CMK (cell line): ENCODE results near the gene INTS1.
A peak's percentile ranks its signal among the peaks of the same experiment; 100 is the strongest.

Experiments used
- DNase-seq: peaks from one replicate; pipeline ENCODE4 v3.0.0-alpha.2; 2010; ENCODE audit warnings: low read depth

INTS1 gene

GRCh38 chr7:1461646-1462375, 42.4 kb downstream of the INTS1 start:
- DNase-seq, result no peak

GRCh38 chr7:1460821-1461645, 43.2 kb downstream of the INTS1 start:
- peak; percentile 97 for DNase-seq

GRCh38 chr7:1459920-1460820, 44.0 kb downstream of the INTS1 start:
- DNase-seq, result no peak

- DNase-seq, result peak; percentile 92
These were observed 44.7 kb downstream of the INTS1 start for GRCh38 chr7:1459512-1459892.

- peak; percentile 71 for DNase-seq
These were observed 45.3 kb downstream of the INTS1 start, which contains the start of gene MICALL2 for GRCh38 chr7:1458683-1459511. TSS of gene MICALL2 (minus strand) at chr7:1459470. CDS start at chr7:1459326, 144 bp downstream.

- DNase-seq, result no peak
These were observed 46.1 kb downstream of the INTS1 start for GRCh38 chr7:1457949-1458682.

GRCh38 chr7:1457059-1457948, 46.9 kb downstream of the INTS1 start:
- no peak for DNase-seq

GRCh38 chr7:1455955-1456354, 48.2 kb downstream of the INTS1 start:
- DNase-seq, result no peak

- DNase-seq, result no peak
These were observed 48.8 kb downstream of the INTS1 start for GRCh38 chr7:1455241-1455939.

- DNase-seq, result no peak
These were observed 49.6 kb downstream of the INTS1 start for GRCh38 chr7:1454542-1454941.

GRCh38 chr7:1452205-1452604, 52.0 kb downstream of the INTS1 start:
- no peak for DNase-seq

GRCh38 chr7:1450987-1451386, 53.2 kb downstream of the INTS1 start:
- no peak for DNase-seq

- DNase-seq, result no peak
These were observed 53.8 kb downstream of the INTS1 start for GRCh38 chr7:1450431-1450830.

GRCh38 chr7:1449951-1450350, 54.2 kb downstream of the INTS1 start:
- DNase-seq, result no peak

- no peak for DNase-seq
These were observed 54.7 kb downstream of the INTS1 start for GRCh38 chr7:1449501-1449900.

GRCh38 chr7:1448958-1449357, 55.2 kb downstream of the INTS1 start:
- DNase-seq, result no peak

- DNase-seq, result no peak
These were observed 56.5 kb downstream of the INTS1 start for GRCh38 chr7:1447551-1448244.

- no peak for DNase-seq
These were observed 57.1 kb downstream of the INTS1 start for GRCh38 chr7:1447112-1447511.
